Measurements from ENCODE around the gene STK17A. TPM values are rescaled to one million over a fixed set of nuclear protein-coding genes. Genes with fewer than 3 reads are reported as not detected.

Gene STK17A
- 16.1 TPM for total RNA-seq

DNA sequence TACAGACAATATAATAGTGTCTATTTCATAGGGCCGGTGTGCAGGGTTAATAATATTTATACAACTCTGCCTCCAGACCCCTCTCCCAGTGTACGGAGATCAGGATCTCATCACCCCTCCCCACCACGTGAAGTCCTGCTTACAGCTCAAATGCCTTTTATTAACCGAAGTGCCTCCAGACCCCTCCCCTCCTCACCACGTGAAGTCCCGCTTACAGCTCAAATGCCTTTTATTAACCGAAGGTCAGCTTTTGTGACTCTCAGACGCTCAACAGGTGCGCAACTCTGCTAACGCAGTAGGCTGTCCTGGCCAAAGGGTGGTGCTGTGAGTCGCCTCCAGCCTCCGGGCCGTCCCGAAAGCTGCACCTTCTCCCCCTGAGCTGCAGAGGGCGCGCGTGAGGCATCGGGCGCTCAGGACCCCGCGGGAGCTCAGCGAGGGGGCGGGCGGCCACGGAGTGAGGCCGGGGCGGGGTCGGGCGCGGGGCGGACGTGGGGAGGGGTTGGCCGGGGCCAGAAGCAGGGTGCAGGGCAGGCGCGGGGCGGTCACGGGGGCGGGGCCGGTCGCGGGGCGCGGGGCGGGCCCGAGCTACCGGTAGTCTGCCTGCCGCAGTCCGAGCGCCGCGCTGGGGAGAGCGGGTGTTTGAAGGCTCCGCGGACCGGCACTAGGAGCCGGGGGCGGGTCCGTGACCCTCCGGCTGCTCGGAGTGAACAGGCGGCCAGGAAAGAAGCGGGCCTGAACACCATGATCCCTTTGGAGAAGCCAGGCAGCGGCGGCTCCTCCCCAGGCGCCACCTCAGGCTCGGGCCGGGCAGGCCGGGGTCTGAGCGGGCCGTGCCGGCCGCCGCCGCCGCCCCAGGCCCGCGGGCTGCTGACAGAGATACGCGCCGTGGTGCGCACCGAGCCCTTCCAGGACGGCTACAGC is at the start of gene STK17A:
Gene STK17A (plus strand): TSS at position 606 of the 921 bp plus-strand sequence. CDS start 136 bp downstream, at position 742.

Other genes with a start within 250 kb of the STK17A start
- 83.8 TPM for gene COA1, start 146.4 kb downstream of the STK17A start, total RNA-seq
- 18.3 TPM for gene BLVRA, start 175.6 kb downstream of the STK17A start, total RNA-seq